Activated CD8-positive, alpha-beta memory T cell treated with anti-CD3 and anti-CD28 coated beads, Interleukin-2, amount 50 U/mL, for 4 hours (primary cell): ENCODE data around the gene SCGN.

Experiments
- DNase-seq: peaks from one replicate; pipeline ENCODE4 v3.0.0-alpha.2; 2020

SCGN gene

GRCh38 chr6:25652007-25652515 is at the start of gene SCGN:
TSS of gene SCGN (plus strand) at chr6:25652215. CDS start at chr6:25652404, 189 bp downstream.
- DNase-seq = peak; percentile 22

- DNase-seq = no peak
Measured at GRCh38 chr6:25602674-25602982, 49.4 kb upstream of the SCGN start.

- DNase-seq = no peak
Measured at GRCh38 chr6:25603251-25603650, 48.8 kb upstream of the SCGN start.

GRCh38 chr6:25606151-25606550 is 45.9 kb upstream of the SCGN start:
- no peak for DNase-seq

GRCh38 chr6:25608558-25609174 is 43.3 kb upstream of the SCGN start:
- DNase-seq = no peak

- no peak for DNase-seq
Measured at GRCh38 chr6:25612666-25613065, 39.3 kb upstream of the SCGN start.

GRCh38 chr6:25613415-25613814 is 38.6 kb upstream of the SCGN start:
- no peak for DNase-seq

- no peak for DNase-seq
Measured at GRCh38 chr6:25614052-25614451, 38.0 kb upstream of the SCGN start.

- DNase-seq = no peak
Measured at GRCh38 chr6:25615471-25615870, 36.5 kb upstream of the SCGN start.

- DNase-seq = no peak
Measured at GRCh38 chr6:25617997-25618396, 34.0 kb upstream of the SCGN start.

- no peak for DNase-seq
Measured at GRCh38 chr6:25619217-25619616, 32.8 kb upstream of the SCGN start.

GRCh38 chr6:25620391-25620790 is 31.6 kb upstream of the SCGN start:
- no peak for DNase-seq

GRCh38 chr6:25623065-25623464 is 28.9 kb upstream of the SCGN start:
- DNase-seq = no peak

GRCh38 chr6:25623879-25624278 is 28.1 kb upstream of the SCGN start:
- no peak for DNase-seq

- DNase-seq = no peak
Measured at GRCh38 chr6:25627001-25627400, 25.0 kb upstream of the SCGN start.

GRCh38 chr6:25628471-25629197 is 23.4 kb upstream of the SCGN start:
- DNase-seq = no peak

GRCh38 chr6:25629198-25629576 is 22.8 kb upstream of the SCGN start:
- DNase-seq = no peak

- no peak for DNase-seq
Measured at GRCh38 chr6:25630508-25631278, 21.3 kb upstream of the SCGN start.

- DNase-seq = no peak
Measured at GRCh38 chr6:25635886-25636317, 16.1 kb upstream of the SCGN start.

GRCh38 chr6:25637211-25637610 is 14.8 kb upstream of the SCGN start:
- no peak for DNase-seq

- DNase-seq = no peak
Measured at GRCh38 chr6:25637960-25638434, 14.0 kb upstream of the SCGN start.

GRCh38 chr6:25639653-25640052 is 12.4 kb upstream of the SCGN start:
- no peak for DNase-seq

- DNase-seq = no peak
Measured at GRCh38 chr6:25640446-25640845, 11.6 kb upstream of the SCGN start.

GRCh38 chr6:25640891-25641290 is 11.1 kb upstream of the SCGN start:
- no peak for DNase-seq
